Calu3 (cell line): ENCODE data around the gene AIG1. TPM values are rescaled to one million over a fixed set of nuclear protein-coding genes. Genes with fewer than 3 reads are reported as not detected.
A peak's percentile ranks its signal among the peaks of the same experiment; 100 is the strongest.

Experiments used
- BruUV-seq: library from RNA; stranded (reverse); fragments of 400-500 nt; replicated peaks from 2 replicates; lab custom pipeline; 2021; lab: Mats Ljungman, UMichigan
- CTCF ChIA-PET: fragments of 300-600 bp; sonication (Branson Sonifier 250); formaldehyde crosslinking; loops from one replicate; lab custom pipeline; 2022; ENCODE audit warnings: antibody characterized with exemption; lab: Charles Lee
- DNase-seq: peaks from one replicate; pipeline ENCODE4 v3.0.0; 2022
- H3K27ac Mint-ChIP-seq: one replicate; pipeline ENCODE4 v1.8.0; 2022; ENCODE audit warnings: mixed read lengths; ENCODE audit not compliant: unreplicated experiment
- H3K27me3 Mint-ChIP-seq: one replicate; pipeline ENCODE4 v1.8.0; 2022; ENCODE audit warnings: mixed read lengths; ENCODE audit not compliant: unreplicated experiment
- H3K36me3 Mint-ChIP-seq: one replicate; pipeline ENCODE4 v1.8.0; 2022; ENCODE audit warnings: mild to moderate bottlenecking, moderate library complexity, mixed read lengths; ENCODE audit not compliant: insufficient read depth, unreplicated experiment
- H3K4me1 Mint-ChIP-seq: one replicate; pipeline ENCODE4 v1.8.0; 2022; ENCODE audit warnings: mild to moderate bottlenecking, low read depth, mixed read lengths; ENCODE audit not compliant: unreplicated experiment
- H3K4me3 Mint-ChIP-seq: one replicate; pipeline ENCODE4 v1.8.0; 2022; ENCODE audit warnings: mild to moderate bottlenecking, low read depth, moderate library complexity, mixed read lengths; ENCODE audit not compliant: unreplicated experiment
- H3K9me3 Mint-ChIP-seq: one replicate; pipeline ENCODE4 v1.8.0; 2022; ENCODE audit warnings: low read depth, mixed read lengths; ENCODE audit not compliant: unreplicated experiment
- intact Hi-C: fragments of 100-400 bp; cut with micrococcal nuclease; formaldehyde crosslinking; loops from one replicate; pipeline ENCODE4 v1.10.0; 2022; ENCODE audit not compliant: unreplicated experiment
- total RNA-seq: library from RNA; stranded (reverse); gene quantifications from 2 replicates; pipeline ENCODE4 v1.2.3, GENCODE V29; 2022
- TF ChIP-seq, protein P1 (sequence below): fragments of 200-600 bp; IDR thresholded peaks from one replicate; pipeline ENCODE4 v1.8.0; 2022; ENCODE audit warnings: antibody characterized with exemption; ENCODE audit not compliant: unreplicated experiment

AIG1 gene
- total RNA-seq, 1 experiment from 2014 or later, result 57.2 TPM

DNA sequence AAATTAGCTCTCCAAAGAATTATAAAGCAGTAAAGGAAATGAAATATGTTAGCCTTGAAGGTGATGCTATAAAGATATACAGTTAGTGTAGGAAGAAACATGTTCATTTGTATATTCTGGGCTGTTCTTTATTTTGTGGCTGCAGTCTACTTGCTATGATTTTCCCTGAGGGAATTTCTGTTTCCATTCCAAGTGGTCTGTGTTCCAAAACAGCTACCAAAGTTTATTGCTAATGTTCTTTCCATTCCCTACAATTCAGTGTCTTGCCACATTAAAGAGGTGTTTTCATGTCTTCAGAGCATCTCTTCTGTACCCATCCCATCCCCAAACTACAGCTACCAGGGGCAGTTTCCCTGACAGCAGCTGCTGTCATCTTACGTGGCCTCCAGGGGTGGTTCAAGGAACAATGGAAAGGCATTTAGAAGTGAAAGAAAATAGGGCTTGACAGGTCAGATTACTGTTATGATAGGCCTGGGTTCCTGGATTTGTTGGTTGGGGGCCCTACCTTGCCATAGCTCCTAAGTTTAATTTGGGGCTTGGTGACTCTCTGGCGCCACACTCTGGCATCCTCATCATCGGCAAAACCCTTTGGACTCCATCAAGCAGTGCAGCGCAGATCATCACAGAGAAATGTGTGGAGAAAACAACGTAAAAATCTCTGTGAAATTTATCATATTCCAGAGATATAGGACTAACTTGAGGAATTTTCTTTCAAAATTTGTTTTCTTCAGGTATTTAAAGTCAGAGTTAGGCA lies 33.8 kb upstream of the AIG1 start:
- CTCF ChIA-PET, result interaction anchor here (0.6 to 0.8 kb wide), 4 partner anchors 184 to 552 kb away, joined by 3 read pairs; no protein-coding TSS in a partner anchor
- no peaks in the 10 kb centered on the region for H3K36me3 Mint-ChIP-seq
- H3K4me1 Mint-ChIP-seq, result no peaks in the 10 kb centered on the region
- intact Hi-C loops, result loop anchor here (5.0 kb wide), 1 partner anchor 335 kb away; no protein-coding TSS in a partner anchor
- TF ChIP-seq, protein P1, sequence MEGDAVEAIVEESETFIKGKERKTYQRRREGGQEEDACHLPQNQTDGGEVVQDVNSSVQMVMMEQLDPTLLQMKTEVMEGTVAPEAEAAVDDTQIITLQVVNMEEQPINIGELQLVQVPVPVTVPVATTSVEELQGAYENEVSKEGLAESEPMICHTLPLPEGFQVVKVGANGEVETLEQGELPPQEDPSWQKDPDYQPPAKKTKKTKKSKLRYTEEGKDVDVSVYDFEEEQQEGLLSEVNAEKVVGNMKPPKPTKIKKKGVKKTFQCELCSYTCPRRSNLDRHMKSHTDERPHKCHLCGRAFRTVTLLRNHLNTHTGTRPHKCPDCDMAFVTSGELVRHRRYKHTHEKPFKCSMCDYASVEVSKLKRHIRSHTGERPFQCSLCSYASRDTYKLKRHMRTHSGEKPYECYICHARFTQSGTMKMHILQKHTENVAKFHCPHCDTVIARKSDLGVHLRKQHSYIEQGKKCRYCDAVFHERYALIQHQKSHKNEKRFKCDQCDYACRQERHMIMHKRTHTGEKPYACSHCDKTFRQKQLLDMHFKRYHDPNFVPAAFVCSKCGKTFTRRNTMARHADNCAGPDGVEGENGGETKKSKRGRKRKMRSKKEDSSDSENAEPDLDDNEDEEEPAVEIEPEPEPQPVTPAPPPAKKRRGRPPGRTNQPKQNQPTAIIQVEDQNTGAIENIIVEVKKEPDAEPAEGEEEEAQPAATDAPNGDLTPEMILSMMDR, result peak; percentile 28
- H3K4me3 Mint-ChIP-seq, result no peak overlapping the region
- H3K27me3 Mint-ChIP-seq, result no peaks in the 10 kb centered on the region
- DNase-seq, result peak; percentile 15
- H3K9me3 Mint-ChIP-seq, result peaks cover 3% of the 10 kb centered on the region
- BruUV-seq, result no TSS peak
- no peak overlapping the region for H3K27ac Mint-ChIP-seq

DNA sequence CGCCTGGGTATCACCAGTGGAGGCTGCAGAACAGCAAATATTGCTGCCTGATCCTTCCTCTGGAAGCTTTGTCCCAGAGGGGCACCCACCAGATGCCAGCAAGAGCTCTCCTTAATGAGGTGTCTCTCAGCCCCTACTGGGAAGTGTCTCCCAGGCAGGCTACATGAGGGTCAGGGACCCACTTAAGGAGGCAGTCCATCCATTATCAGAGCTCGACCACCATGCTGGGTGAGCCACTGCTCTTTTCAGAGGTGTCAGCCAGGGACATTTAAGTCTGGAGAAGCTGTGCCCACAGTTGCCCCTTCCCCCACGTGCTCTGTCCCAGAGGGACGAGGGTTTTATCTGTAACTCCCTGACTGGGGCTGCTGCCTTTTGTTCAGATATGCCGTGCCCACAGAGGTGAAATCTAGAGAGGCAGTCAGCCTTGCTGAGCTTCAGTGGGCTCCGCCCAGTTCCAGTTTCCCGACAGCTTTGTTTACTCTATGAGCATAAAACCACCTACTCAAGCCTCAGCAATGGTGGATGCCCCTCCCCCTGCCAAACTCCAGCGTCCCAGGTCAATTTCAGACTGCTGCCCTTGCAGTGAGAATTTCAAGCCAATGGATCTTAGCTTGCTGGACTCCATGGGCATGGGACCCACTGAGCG lies 25.9 kb upstream of the AIG1 start:
- CTCF ChIA-PET, result no interaction called here
- Mint-ChIP-seq H3K9me3 (peaks cover 5% of the 10 kb centered on the region), H3K4me3 (no peak overlapping the region), H3K27ac (no peak overlapping the region), H3K36me3 (no peaks in the 10 kb centered on the region), H3K4me1 (no peaks in the 10 kb centered on the region), H3K27me3 (no peaks in the 10 kb centered on the region)
- DNase-seq, result peak; percentile 5
- no TSS peak for BruUV-seq
- intact Hi-C loops, result no loop called here
- TF ChIP-seq, protein P1, result no peak

DNA sequence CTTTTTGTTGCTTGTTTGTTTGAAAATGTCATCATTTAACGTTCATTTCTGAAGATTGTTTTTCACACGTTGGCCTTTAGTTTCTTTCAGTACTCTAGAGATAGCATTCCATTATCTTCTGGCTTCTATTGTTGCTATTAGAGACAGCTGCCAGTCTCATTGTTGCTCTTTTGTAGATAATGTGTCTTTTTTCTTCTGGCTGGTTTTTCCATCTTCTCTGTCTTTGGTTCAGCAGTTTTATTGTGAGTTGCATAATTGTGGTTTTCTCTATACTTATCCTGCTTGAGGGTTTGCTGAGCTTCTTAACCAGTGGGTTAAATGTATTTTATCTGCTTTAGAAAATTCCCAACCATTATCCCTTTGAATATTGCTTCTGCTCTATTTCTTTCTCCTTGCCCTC lies 23.2 kb upstream of the AIG1 start:
- intact Hi-C loops, result no loop called here
- Mint-ChIP-seq H3K4me3 (no peak overlapping the region), H3K4me1 (no peaks in the 10 kb centered on the region), H3K27me3 (no peaks in the 10 kb centered on the region), H3K9me3 (peaks cover 2% of the 10 kb centered on the region), H3K27ac (no peak overlapping the region), H3K36me3 (no peaks in the 10 kb centered on the region)
- CTCF ChIA-PET, result no interaction called here
- BruUV-seq, result no TSS peak
- DNase-seq, result no peak
- TF ChIP-seq, protein P1, result no peak

DNA sequence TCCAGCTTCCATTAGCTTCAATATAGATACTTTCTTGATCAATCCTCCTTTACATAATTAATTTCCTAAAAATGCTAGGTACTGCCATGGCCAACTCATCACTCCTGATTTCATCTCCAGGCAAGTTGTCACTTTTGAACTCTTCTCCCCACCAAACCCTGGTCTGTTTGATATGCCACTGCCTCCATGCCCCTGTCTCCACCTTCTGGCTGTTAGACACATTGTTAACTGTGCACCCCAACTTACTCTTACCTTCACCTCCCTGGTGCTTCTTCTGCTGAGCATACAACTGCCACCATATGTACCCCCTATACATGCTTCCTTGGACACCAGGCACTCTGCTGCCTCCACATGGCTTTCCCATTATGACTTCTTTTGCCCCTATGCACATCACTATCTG lies 21.9 kb upstream of the AIG1 start:
- H3K27me3 Mint-ChIP-seq, result no peaks in the 10 kb centered on the region

More for the DNA sequence above, 21.9 kb upstream of the AIG1 start:
- H3K36me3 Mint-ChIP-seq, result no peaks in the 10 kb centered on the region
- H3K27ac Mint-ChIP-seq, result no peak overlapping the region
- intact Hi-C loops, result no loop called here
- no peak overlapping the region for H3K4me3 Mint-ChIP-seq
- DNase-seq, result no peak
- no TSS peak for BruUV-seq
- TF ChIP-seq, protein P1, result no peak
- H3K4me1 Mint-ChIP-seq, result no peaks in the 10 kb centered on the region
- H3K9me3 Mint-ChIP-seq, result peaks cover 2% of the 10 kb centered on the region
- CTCF ChIA-PET, result no interaction called here
